ENCODE data around the gene CALCOCO1.

GRCh38 chr12:53683983-53684382 lies 43.3 kb downstream of the CALCOCO1 start:
- TF ChIP-seq POLR2A (IDR thresholded peaks at IDR 0.05; ENCODE audit: low read length) (no peak), GATA1 (IDR thresholded peaks at IDR 0.05; ENCODE audit: low read depth, low read length) (no peak)
